ENCODE results near the gene SOX11.

Gene SOX11

DNA sequence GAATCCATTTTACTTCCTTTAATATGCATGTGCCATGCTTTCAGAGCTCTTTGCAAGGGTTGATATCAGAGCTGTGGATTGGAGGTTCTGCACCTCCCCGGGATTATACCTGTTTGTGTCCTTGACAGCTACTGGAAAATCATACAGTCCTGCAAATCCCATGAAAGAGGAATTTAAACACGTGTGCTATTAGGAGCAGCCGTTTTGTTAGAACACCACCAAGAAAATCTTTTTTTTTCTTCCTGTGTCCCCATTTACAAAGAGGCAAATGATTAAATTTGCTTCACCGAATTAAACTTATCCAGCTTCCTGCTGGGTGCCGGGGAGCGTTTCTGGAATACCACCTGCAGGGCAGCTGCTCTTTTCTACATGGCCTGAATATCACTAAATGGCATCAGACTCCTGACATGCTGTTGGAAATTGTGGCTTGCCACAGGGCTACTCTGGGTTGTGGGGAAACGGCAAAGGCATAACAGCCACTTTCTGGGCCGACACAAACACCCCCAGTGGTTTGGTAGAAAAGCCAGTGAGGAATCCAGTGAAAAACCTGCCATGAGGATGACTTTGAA lies 23.4 kb upstream of the SOX11 start:
- H3K9ac ChIP-seq, result no peak overlapping the region
- TF ChIP-seq Cebpa-rat (IDR thresholded peaks at IDR 0.05), result no peak
- H3K9me3 ChIP-seq, result no peaks in the 10 kb centered on the region
- H3K4me1 ChIP-seq, result peaks cover 66% of the 10 kb centered on the region
- H3K4me2 ChIP-seq, result peak overlapping the region; percentile 48
- H3K4me3 ChIP-seq, result no peak overlapping the region
- H3K36me3 ChIP-seq, result no peaks in the 10 kb centered on the region
- no peak overlapping the region for H3K27ac ChIP-seq
- H4K20me1 ChIP-seq, result no peaks in the 10 kb centered on the region
- H3K27me3 ChIP-seq, result peaks cover 11% of the 10 kb centered on the region; the same call in 1 of the 2 replicates

DNA sequence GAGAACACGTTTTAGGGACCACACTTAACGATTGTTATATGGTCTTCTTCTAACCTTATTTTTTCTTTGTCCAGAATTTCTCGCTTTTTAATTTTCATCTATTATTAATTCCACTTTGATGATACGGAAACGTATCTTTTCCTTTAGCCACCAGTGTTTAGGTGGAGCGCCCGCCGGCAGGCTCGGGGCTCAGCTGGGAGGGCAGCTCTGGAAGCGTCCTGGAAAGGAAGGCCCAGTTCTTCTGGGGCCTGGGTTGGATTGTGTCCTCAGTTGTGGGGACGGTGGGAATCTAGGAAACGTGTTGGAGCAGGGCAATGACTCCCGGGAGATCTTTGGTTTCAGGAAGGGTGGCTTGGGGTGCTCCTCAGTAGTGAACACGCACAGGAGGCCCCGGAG lies 19.4 kb upstream of the SOX11 start:
- Histone ChIP-seq H3K4me2 (peak overlapping the region; percentile 94), H3K9me3 (no peaks in the 10 kb centered on the region), H3K9ac (0 out of 2 replicates have a peak overlapping the region, but pooled peaks have one; percentile 34), H3K27me3 (peaks cover 11% of the 10 kb centered on the region; the same call in 1 of the 2 replicates), H3K27ac (peak overlapping the region; percentile 43; the same call in 1 of the 2 replicates), H3K36me3 (no peaks in the 10 kb centered on the region), H3K4me1 (peaks cover 83% of the 10 kb centered on the region), H3K4me3 (peak overlapping the region; percentile 60), H4K20me1 (no peaks in the 10 kb centered on the region)
- TF ChIP-seq Cebpa-rat (IDR thresholded peaks at IDR 0.05), result no peak

DNA sequence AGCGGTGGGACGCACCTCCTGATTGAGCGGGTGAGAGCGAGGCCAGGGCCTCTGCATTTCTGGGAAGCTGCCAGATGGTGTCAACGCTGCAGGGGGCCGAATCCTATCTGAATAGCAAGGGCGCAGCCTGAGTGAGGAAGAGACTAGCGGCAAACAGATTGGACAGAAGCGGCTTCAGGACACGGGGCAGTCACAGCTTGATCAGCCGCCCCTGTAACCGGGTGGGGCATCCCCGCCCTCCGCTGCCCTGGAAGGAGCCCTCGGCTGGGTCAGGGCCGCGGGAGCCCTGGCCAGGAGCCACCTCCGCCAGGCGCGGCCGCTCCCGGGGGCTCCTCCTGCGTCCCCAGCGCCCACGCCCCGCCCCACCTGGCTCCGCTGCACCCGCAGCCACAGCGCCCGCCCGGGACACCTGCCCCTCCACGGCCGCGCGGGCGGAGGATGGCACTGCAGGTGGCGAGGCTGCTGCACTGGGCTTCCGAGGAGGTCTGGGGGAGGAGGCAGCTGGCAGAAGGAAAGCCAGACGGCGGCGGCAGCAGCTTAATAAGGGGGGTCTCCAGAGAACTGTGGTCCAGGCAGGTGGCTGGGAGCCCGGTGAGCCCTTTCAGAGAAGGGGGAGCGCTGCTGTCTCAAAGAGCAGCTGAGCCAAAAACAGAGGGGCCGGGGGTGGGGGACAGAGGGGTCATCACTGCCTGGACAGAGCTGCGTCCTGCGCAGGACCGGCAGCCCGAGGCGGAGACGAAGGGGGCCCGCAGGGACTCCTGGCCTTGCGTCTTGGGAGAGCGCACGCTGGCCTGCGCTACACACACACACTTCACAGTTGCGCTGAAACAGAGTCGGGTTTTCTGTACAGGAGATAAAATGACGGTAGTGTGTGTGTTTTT lies 18.8 kb upstream of the SOX11 start:
- no peak for TF ChIP-seq Cebpa-rat (IDR thresholded peaks at IDR 0.05)
- peak overlapping the region; percentile 60 for H3K4me3 ChIP-seq

DNA sequence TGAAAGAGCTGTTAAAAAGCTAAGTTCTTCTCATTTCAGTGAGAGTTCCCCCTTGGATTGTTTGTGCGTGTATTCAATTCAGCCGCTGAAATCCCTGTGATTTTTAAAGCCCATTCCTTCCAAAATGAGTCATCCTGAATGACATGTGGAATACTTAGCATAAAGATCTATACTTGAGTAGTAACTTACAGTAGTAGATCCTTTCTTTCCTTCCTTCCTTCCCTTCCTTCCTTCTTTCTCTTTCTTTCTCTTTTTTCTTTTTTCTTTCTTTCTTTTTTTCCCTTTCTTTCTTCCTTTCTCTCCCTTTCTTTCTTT lies 18.2 kb upstream of the SOX11 start:
- no peak for TF ChIP-seq Cebpa-rat (IDR thresholded peaks at IDR 0.05)
- Histone ChIP-seq H3K4me3 (peak overlapping the region; percentile 60), H3K9ac (peak overlapping the region; percentile 34; the same call in 1 of the 2 replicates), H3K9me3 (no peaks in the 10 kb centered on the region), H3K4me2 (peak overlapping the region; percentile 94), H3K27ac (no peak overlapping the region), H4K20me1 (no peaks in the 10 kb centered on the region), H3K27me3 (peaks cover 11% of the 10 kb centered on the region; the same call in 1 of the 2 replicates), H3K4me1 (peaks cover 86% of the 10 kb centered on the region), H3K36me3 (no peaks in the 10 kb centered on the region)

More for the DNA sequence above, 18.8 kb upstream of the SOX11 start:
- H3K4me2 ChIP-seq, result peak overlapping the region; percentile 94
- H3K27me3 ChIP-seq, result peaks cover 11% of the 10 kb centered on the region; the same call in 1 of the 2 replicates
- no peaks in the 10 kb centered on the region for H3K9me3 ChIP-seq
- H4K20me1 ChIP-seq, result no peaks in the 10 kb centered on the region
- H3K36me3 ChIP-seq, result no peaks in the 10 kb centered on the region
- peak overlapping the region; percentile 43; the same call in 1 of the 2 replicates for H3K27ac ChIP-seq
- peaks cover 89% of the 10 kb centered on the region for H3K4me1 ChIP-seq
- H3K9ac ChIP-seq, result peak overlapping the region; percentile 34; the same call in 1 of the 2 replicates

DNA sequence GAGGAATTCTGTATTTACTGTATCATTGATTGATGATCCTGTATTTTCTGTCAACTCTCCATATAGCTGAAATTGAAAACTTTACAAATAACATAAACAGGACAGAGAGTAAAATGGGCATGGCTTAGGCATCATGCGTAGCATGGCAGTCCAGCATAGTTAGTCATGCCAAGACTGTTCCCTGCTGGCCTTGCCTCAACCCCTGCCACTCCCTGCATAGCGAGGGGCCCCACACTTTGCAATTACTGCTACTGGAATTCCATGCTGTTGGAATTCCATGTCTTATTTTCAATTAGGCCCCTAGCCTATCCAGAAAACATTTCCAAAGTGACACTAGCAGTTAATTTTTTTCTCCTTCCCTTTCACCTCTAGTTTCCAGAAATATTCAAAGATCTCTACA lies 15.1 kb upstream of the SOX11 start:
- TF ChIP-seq Cebpa-rat (IDR thresholded peaks at IDR 0.05), result no peak
- no peaks in the 10 kb centered on the region for H3K36me3 ChIP-seq
- no peak overlapping the region for H3K4me2 ChIP-seq
- H3K4me1 ChIP-seq, result peaks cover 57% of the 10 kb centered on the region
- no peaks in the 10 kb centered on the region for H3K9me3 ChIP-seq
- H3K9ac ChIP-seq, result no peak overlapping the region
- no peak overlapping the region for H3K27ac ChIP-seq
- H4K20me1 ChIP-seq, result no peaks in the 10 kb centered on the region
- peaks cover 11% of the 10 kb centered on the region; the same call in 1 of the 2 replicates for H3K27me3 ChIP-seq
- H3K4me3 ChIP-seq, result no peak overlapping the region

DNA sequence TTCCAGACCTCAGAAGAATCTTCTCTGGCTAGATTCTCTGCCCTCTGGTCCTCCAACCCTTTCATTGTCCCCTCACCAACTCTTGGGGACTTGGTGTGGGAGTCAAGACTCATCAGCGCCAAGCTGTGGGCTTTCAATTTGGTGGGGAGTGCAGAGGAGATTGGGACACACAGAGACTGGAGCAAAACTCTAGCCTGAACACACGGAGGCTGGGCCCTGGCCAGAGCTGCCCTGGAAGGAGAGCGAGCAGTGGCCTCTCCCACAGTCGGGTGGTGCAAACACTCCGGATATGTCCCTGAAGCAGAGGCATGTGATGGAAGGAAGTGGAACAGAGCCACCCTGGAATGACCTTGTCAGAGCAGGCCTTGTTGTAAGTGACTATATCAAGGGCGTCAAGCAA lies 8.7 kb upstream of the SOX11 start:
- Histone ChIP-seq H4K20me1 (no peaks in the 10 kb centered on the region), H3K4me1 (peaks cover 2% of the 10 kb centered on the region), H3K36me3 (no peaks in the 10 kb centered on the region), H3K4me2 (no peak overlapping the region), H3K9ac (no peak overlapping the region), H3K4me3 (no peak overlapping the region), H3K9me3 (no peaks in the 10 kb centered on the region), H3K27ac (no peak overlapping the region), H3K27me3 (no peaks in the 10 kb centered on the region)
- TF ChIP-seq Cebpa-rat (IDR thresholded peaks at IDR 0.05), result no peak

DNA sequence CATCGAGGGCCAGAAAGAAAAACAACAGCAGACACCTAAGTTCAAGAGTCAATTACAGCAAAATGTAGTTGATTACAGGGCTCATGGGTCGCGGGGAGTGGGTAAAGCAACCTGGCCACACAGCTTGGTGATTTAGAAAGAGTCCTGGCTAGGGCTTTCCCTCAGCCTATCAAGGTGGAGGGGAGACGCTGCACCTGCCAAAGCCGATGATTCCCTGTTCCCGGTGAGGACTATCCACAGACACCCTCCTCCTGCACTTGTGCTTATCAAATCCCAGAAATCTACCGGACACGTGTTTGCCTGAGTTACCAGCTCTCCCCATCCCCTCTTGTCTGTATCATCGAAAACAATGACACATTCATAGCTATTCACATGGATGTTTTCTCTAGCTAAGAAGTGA lies 7.0 kb upstream of the SOX11 start:
- Histone ChIP-seq H3K4me2 (no peak overlapping the region), H3K9me3 (no peaks in the 10 kb centered on the region), H4K20me1 (no peaks in the 10 kb centered on the region), H3K36me3 (no peaks in the 10 kb centered on the region), H3K27ac (no peak overlapping the region), H3K9ac (no peak overlapping the region), H3K4me1 (no peaks in the 10 kb centered on the region), H3K4me3 (no peak overlapping the region), H3K27me3 (no peaks in the 10 kb centered on the region)
- TF ChIP-seq Cebpa-rat (IDR thresholded peaks at IDR 0.05), result no peak

DNA sequence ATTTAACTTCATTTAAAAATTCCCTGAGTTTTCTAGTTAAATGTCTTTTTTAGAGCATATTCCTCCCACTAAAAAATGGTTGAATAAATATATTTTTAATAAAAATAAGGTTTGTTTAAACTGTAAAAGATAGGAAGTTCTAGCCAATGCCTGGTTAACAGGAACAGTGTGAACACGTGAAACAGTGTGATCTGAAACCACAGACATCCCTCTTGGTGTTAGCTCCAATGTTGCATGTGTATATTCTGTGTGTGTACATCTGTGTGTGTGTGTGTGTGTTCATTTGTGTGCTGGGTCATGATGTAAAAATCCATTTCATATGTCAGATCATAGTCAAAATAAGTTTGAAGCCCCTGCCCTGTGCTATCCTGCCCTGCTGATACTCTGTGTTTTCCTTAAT lies 6.1 kb upstream of the SOX11 start:
- H3K27ac ChIP-seq, result no peak overlapping the region
- no peaks in the 10 kb centered on the region for H3K9me3 ChIP-seq
- no peaks in the 10 kb centered on the region for H3K36me3 ChIP-seq
- no peaks in the 10 kb centered on the region for H3K27me3 ChIP-seq
- TF ChIP-seq Cebpa-rat (IDR thresholded peaks at IDR 0.05), result no peak
- H3K4me3 ChIP-seq, result no peak overlapping the region
- H3K4me1 ChIP-seq, result 0 out of 2 replicates have a peak, but pooled peaks cover 3% of the 10 kb centered on the region
- no peak overlapping the region for H3K9ac ChIP-seq
- H4K20me1 ChIP-seq, result no peaks in the 10 kb centered on the region
- no peak overlapping the region for H3K4me2 ChIP-seq

DNA sequence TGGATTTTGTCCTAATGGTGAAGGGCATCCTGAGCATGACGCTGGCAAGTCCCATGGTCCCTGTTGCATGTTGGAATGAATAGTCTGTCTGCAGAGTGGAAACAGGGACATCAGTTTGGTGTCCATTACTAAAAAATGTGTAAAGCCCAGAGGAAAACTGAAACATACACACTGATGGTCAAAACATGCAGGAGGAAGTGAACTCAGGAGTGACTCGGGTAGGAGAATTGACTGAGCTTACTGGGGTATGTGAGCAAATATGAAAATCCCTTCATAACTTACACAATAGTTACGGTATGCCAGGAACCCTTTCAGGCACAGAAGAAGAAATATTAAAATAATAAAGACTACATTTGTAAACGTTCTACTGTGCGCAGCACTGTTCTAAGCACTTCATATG lies 5.6 kb upstream of the SOX11 start:
- 0 out of 2 replicates have a peak, but pooled peaks cover 3% of the 10 kb centered on the region for H3K4me1 ChIP-seq
- TF ChIP-seq Cebpa-rat (IDR thresholded peaks at IDR 0.05), result no peak
- no peaks in the 10 kb centered on the region for H3K27me3 ChIP-seq

DNA sequence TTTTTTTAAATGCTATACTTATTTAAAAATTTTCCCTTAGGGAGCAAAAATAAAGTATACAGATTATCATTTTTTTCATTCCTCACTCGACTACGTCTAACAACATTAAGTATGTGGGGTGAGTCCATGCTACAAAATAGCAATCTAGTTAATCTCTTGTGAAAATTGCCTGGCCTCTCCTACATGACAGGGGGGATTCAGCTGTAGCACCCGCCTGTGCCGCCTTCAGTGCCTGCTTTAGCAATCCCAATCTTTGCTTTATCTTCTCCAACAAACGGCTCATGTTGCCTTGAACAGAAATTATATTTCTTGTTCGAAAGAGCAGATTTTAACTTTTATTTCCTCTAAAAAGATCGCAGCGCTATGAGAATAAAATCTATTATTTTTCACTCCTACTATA lies 2.4 kb upstream of the SOX11 start:
- Histone ChIP-seq H3K36me3 (no peaks in the 10 kb centered on the region), H3K4me3 (no peak overlapping the region), H3K4me2 (peak overlapping the region; percentile 79; the same call in 1 of the 2 replicates), H3K9me3 (no peaks in the 10 kb centered on the region), H3K27me3 (no peaks in the 10 kb centered on the region), H3K9ac (no peak overlapping the region), H3K27ac (no peak overlapping the region), H4K20me1 (peaks cover 23% of the 10 kb centered on the region), H3K4me1 (0 out of 2 replicates have a peak, but pooled peaks cover 3% of the 10 kb centered on the region)
- TF ChIP-seq Cebpa-rat (IDR thresholded peaks at IDR 0.05), result no peak

More for the DNA sequence above, 5.6 kb upstream of the SOX11 start:
- Histone ChIP-seq H4K20me1 (no peaks in the 10 kb centered on the region), H3K27ac (no peak overlapping the region), H3K4me2 (no peak overlapping the region), H3K4me3 (no peak overlapping the region), H3K36me3 (no peaks in the 10 kb centered on the region), H3K9me3 (no peaks in the 10 kb centered on the region), H3K9ac (no peak overlapping the region)

Data from BLaER1 (cell line).